IMR-90 (cell line): ENCODE measurements around the gene MAGI1. TPM values are rescaled to one million over a fixed set of nuclear protein-coding genes. Genes with fewer than 3 reads are reported as not detected.

Experiments
- ATAC-seq: fragments of 200-7000 bp; cut with Tn5 transposase; 2 replicates; pipeline ENCODE4 v1.9.1; 2020; ENCODE audit warnings: low read depth, mild to moderate bottlenecking, moderate library complexity
- BruUV-seq: library from RNA; stranded (reverse); fragments of 400-500 nt; replicated peaks from 2 replicates; lab custom pipeline; 2021; lab: Mats Ljungman, UMichigan
- CTCF ChIA-PET: fragments of 300-600 bp; formaldehyde crosslinking; extraction: SDS; loops from one replicate; lab custom pipeline; 2021; ENCODE audit warnings: antibody characterized with exemption; lab: Yijun Ruan, JAX
- POLR2A ChIA-PET: fragments of 300-600 bp; sonication (Branson Sonifier 250); formaldehyde crosslinking; loops from one replicate; lab custom pipeline; 2022; ENCODE audit warnings: antibody characterized with exemption; ENCODE audit not compliant: unreplicated experiment; lab: Charles Lee
- DNase-seq: peaks from one replicate; pipeline ENCODE4 v3.0.0; 2013
- H2AFZ ChIP-seq: replicated peaks from 2 replicates; pipeline ENCODE3; 2013; ENCODE audit warnings: low read length, mild to moderate bottlenecking; ENCODE audit not compliant: poor library complexity
- H2AK5ac ChIP-seq: 2 replicates; pipeline ENCODE4 v1.6.1; 2013; ENCODE audit warnings: low read depth, low read length, inconsistent platforms
- H2AK9ac ChIP-seq: replicated peaks from 2 replicates; pipeline ENCODE3; 2013; ENCODE audit warnings: mild to moderate bottlenecking, low read depth, low read length, moderate library complexity; ENCODE audit not compliant: poor library complexity
- H2BK120ac ChIP-seq: 2 replicates; pipeline ENCODE4 v1.6.1; 2013; ENCODE audit warnings: low read depth, low read length, inconsistent platforms
- H2BK15ac ChIP-seq: 3 replicates; pipeline ENCODE4 v1.6.1; 2013; ENCODE audit warnings: low read depth, low read length, inconsistent platforms
- H2BK20ac ChIP-seq: 2 replicates; pipeline ENCODE4 v1.6.1; 2013; ENCODE audit warnings: low read depth, mild to moderate bottlenecking, inconsistent platforms, low read length, moderate library complexity
- H2BK5ac ChIP-seq: 2 replicates; pipeline ENCODE4 v1.6.1; 2013; ENCODE audit warnings: mild to moderate bottlenecking, low read depth, low read length, inconsistent platforms; ENCODE audit not compliant: poor library complexity, severe bottlenecking
- H3K14ac ChIP-seq: replicated peaks from 2 replicates; pipeline ENCODE4 v1.6.1; 2013; ENCODE audit warnings: low read depth, low read length, inconsistent platforms
- H3K18ac ChIP-seq: 2 replicates; pipeline ENCODE4 v1.6.1; 2013; ENCODE audit warnings: low read depth, low read length, control low read depth
- H3K23ac ChIP-seq: 2 replicates; pipeline ENCODE4 v1.6.1; 2013; ENCODE audit warnings: low read depth, low read length, inconsistent platforms
- H3K27ac ChIP-seq: 2 replicates; pipeline ENCODE4 v1.5.1; 2013; ENCODE audit warnings: mild to moderate bottlenecking, control low read depth, low read length; ENCODE audit not compliant: insufficient read depth
- H3K27me3 ChIP-seq: 2 replicates; pipeline ENCODE4 v1.6.1; 2013; ENCODE audit warnings: low read length; ENCODE audit not compliant: control insufficient read depth, insufficient read depth
- H3K36me3 ChIP-seq: 2 replicates; pipeline ENCODE4 v1.6.1; 2013; ENCODE audit warnings: low read length, mixed read lengths; ENCODE audit not compliant: control insufficient read depth, insufficient read depth
- H3K4ac ChIP-seq: 2 replicates; pipeline ENCODE4 v1.6.1; 2013; ENCODE audit warnings: low read depth, low read length, inconsistent platforms
- H3K4me1 ChIP-seq: 2 replicates; pipeline ENCODE4 v1.6.1; 2013; ENCODE audit warnings: low read length, mixed read lengths; ENCODE audit not compliant: control insufficient read depth, insufficient read depth
- H3K4me2 ChIP-seq: 2 replicates; pipeline ENCODE4 v1.6.1; 2013; ENCODE audit warnings: low read depth, mild to moderate bottlenecking, control low read depth, low read length, moderate library complexity
- H3K4me3 ChIP-seq: 2 replicates; pipeline ENCODE4 v1.5.1; 2013; ENCODE audit warnings: low read depth, mild to moderate bottlenecking, control low read depth, low read length, moderate library complexity; ENCODE audit not compliant: insufficient read depth
- H3K56ac ChIP-seq: 2 replicates; pipeline ENCODE4 v1.6.1; 2013; ENCODE audit warnings: low read length, inconsistent platforms; ENCODE audit not compliant: insufficient read depth; ENCODE audit errors: extremely low read depth
- H3K79me1 ChIP-seq, 2 experiments: 2 replicates each; pipeline ENCODE4 v1.6.1; 2013; ENCODE audit warnings: low read length in 2 of 2, inconsistent platforms in 1 of 2, low read depth in 1 of 2
- H3K9ac ChIP-seq: 2 replicates; pipeline ENCODE4 v1.6.1; 2013; ENCODE audit warnings: low read depth, low read length, control low read depth
- H3K9me1 ChIP-seq: 2 replicates; pipeline ENCODE4 v1.6.1; 2013; ENCODE audit warnings: low read length, inconsistent platforms; ENCODE audit not compliant: insufficient read depth
- H3K9me3 ChIP-seq: 2 replicates; pipeline ENCODE4 v1.6.1; 2013; ENCODE audit warnings: low read length; ENCODE audit not compliant: control insufficient read depth, insufficient read depth
- H4K20me1 ChIP-seq: 2 replicates; pipeline ENCODE4 v1.6.1; 2013; ENCODE audit warnings: low read length, inconsistent platforms; ENCODE audit not compliant: insufficient read depth
- H4K5ac ChIP-seq: 2 replicates; pipeline ENCODE4 v1.6.1; 2013; ENCODE audit warnings: mild to moderate bottlenecking, low read depth, low read length, control low read depth
- H4K8ac ChIP-seq, 2 experiments: 2 replicates each; pipeline ENCODE4 v1.6.1; 2013; ENCODE audit warnings: low read depth in 2 of 2, low read length in 2 of 2, control low read depth in 1 of 2, inconsistent platforms in 1 of 2
- H4K91ac ChIP-seq: 2 replicates; pipeline ENCODE4 v1.6.1; 2013; ENCODE audit warnings: low read depth, low read length, inconsistent platforms; ENCODE audit not compliant: insufficient read depth
- BHLHE40 ChIP-seq: fragments of 150-350 bp; IDR thresholded peaks from 2 replicates; pipeline ENCODE4 v1.6.1; 2016; ENCODE audit warnings: mild to moderate bottlenecking, low read depth, low read length
- CEBPB ChIP-seq: IDR thresholded peaks from 2 replicates; pipeline ENCODE4 v1.6.1; 2012; ENCODE audit warnings: low read depth, low read length, improper control_type of control experiment
- CHD1 ChIP-seq: IDR thresholded peaks from 2 replicates; pipeline ENCODE4 v1.6.1; 2012; ENCODE audit warnings: low read depth, low read length, improper control_type of control experiment
- CTCF ChIP-seq: conservative IDR thresholded peaks from 2 replicates; pipeline ENCODE4 v1.5.1; 2012; ENCODE audit warnings: mild to moderate bottlenecking, low read depth, low read length, improper control_type of control experiment
- FOS ChIP-seq: fragments of 150-350 bp; IDR thresholded peaks from 2 replicates; pipeline ENCODE4 v1.6.1; 2016; ENCODE audit warnings: low read depth, low read length
- MAFK ChIP-seq: IDR thresholded peaks from 2 replicates; pipeline ENCODE4 v1.6.1; 2012; ENCODE audit warnings: low read depth, low read length, improper control_type of control experiment
- MAZ ChIP-seq: IDR thresholded peaks from 2 replicates; pipeline ENCODE4 v1.6.1; 2012; ENCODE audit warnings: low read depth, mild to moderate bottlenecking, low read length, improper control_type of control experiment, moderate library complexity, borderline replicate concordance
- MXI1 ChIP-seq: IDR thresholded peaks from 2 replicates; pipeline ENCODE4 v1.6.1; 2012; ENCODE audit warnings: low read depth, mild to moderate bottlenecking, low read length, moderate library complexity, borderline replicate concordance
- NFE2L2 ChIP-seq: fragments of 150-350 bp; IDR thresholded peaks from 2 replicates; pipeline ENCODE4 v1.6.1; 2016; ENCODE audit warnings: low read depth, mild to moderate bottlenecking, low read length
- POLR2A ChIP-seq: IDR thresholded peaks from 2 replicates; pipeline ENCODE4 v1.6.1; 2012; ENCODE audit warnings: mild to moderate bottlenecking, low read depth, low read length
- RAD21 ChIP-seq: IDR thresholded peaks from 2 replicates; pipeline ENCODE4 v1.6.1; 2012; ENCODE audit warnings: low read length, improper control_type of control experiment
- RCOR1 ChIP-seq: IDR thresholded peaks from 2 replicates; pipeline ENCODE4 v1.6.1; 2012; ENCODE audit warnings: mild to moderate bottlenecking, low read length, improper control_type of control experiment; ENCODE audit not compliant: insufficient replicate concordance
- RFX5 ChIP-seq: IDR thresholded peaks from 2 replicates; pipeline ENCODE4 v1.8.0; 2012; ENCODE audit warnings: low read depth, mild to moderate bottlenecking, low read length, moderate library complexity
- SMC3 ChIP-seq: fragments of 150-350 bp; IDR thresholded peaks from 2 replicates; pipeline ENCODE4 v1.6.1; 2016; ENCODE audit warnings: low read depth, mild to moderate bottlenecking, antibody characterized with exemption, low read length, moderate library complexity
- USF2 ChIP-seq: fragments of 150-350 bp; IDR thresholded peaks from 2 replicates; pipeline ENCODE4 v1.6.1; 2017; ENCODE audit warnings: mild to moderate bottlenecking, antibody characterized with exemption, low read length, low read depth
- WGBS, 2 experiments: methylation state at CpG; one replicate each; pipeline versions ENCODE4 v1.1.5 to v1.1.7; 2013; ENCODE audit warnings: missing lambda C conversion rate in 2 of 2; ENCODE audit not compliant: insufficient read length in 1 of 2; ENCODE audit errors: extremely low coverage in 2 of 2; 5-methylcytosine and 5-hydroxymethylcytosine counted together
- dilution Hi-C: fragments of 300-500 bp; cut with HindIII; formaldehyde crosslinking; loops from one replicate; pipeline ENCODE4 v1.14.3; 2018; ENCODE audit warnings: low sequenced_read_pairs; ENCODE audit not compliant: unreplicated experiment
- in situ Hi-C: fragments of 300-500 bp; cut with MboI; formaldehyde crosslinking; loops from 3 replicates; pipeline ENCODE4 v1.14.3; 2019; ENCODE audit warnings: low sequenced_read_pairs, inconsistent platforms, mixed read lengths
- intact Hi-C: fragments of 100-400 bp; cut with micrococcal nuclease; formaldehyde crosslinking; loops from 2 replicates; pipeline ENCODE4 v1.10.0; 2022
- polyA plus RNA-seq, 3 experiments: library from polyadenylated mRNA; depleted of rRNA; stranded (reverse); fragments of >200 nt; gene quantifications; 2 replicates each; pipeline ENCODE4 v1.2.3, GENCODE V29; 2012; ENCODE audit warnings: low replicate concordance in 1 of 3
- total RNA-seq: library from RNA; depleted of rRNA; stranded (reverse); fragments of >200 nt; gene quantifications from 2 replicates; pipeline ENCODE4 v1.2.3, GENCODE V29; 2012
- TF ChIP-seq, protein P1 (sequence below): fragments of 150-350 bp; IDR thresholded peaks from 2 replicates; pipeline ENCODE4 v1.6.1; 2016; ENCODE audit warnings: low read depth, mild to moderate bottlenecking, low read length, moderate library complexity, borderline replicate concordance

Gene MAGI1
- total and polyA plus RNA-seq, 2 of the 4 experiments (the other 2 are of a cell fraction): 14.5 to 24.2 TPM

GRCh38 chr3:65776494-65776893 is 262.2 kb downstream of the MAGI1 start:
- ATAC-seq (peak; percentile 61; the same call in 1 of the 2 replicates), DNase-seq (peak; percentile 61)
- no peak overlapping the region for H2BK20ac ChIP-seq
- H3K9me3 ChIP-seq: no peaks in the 10 kb centered on the region
- no CpG with 5 or more reads among the region's 6 CpGs for WGBS, 2 experiments
- no peak overlapping the region for H2AK9ac ChIP-seq
- peaks cover 10% of the 10 kb centered on the region for H3K4me1 ChIP-seq
- 0 out of 2 replicates have a peak overlapping the region, but pooled peaks have one; percentile 32 for H3K4me2 ChIP-seq
- intact Hi-C loops: no loop called here
- TF ChIP-seq SMC3 (no peak), POLR2A (no peak), FOS (no peak), NFE2L2 (no peak), CHD1 (no peak), RFX5 (no peak), MXI1 (no peak), RAD21 (no peak), MAZ (no peak), USF2 (no peak), CEBPB (no peak), CTCF (no peak), MAFK (no peak), RCOR1 (no peak), BHLHE40 (no peak)
- TF ChIP-seq, protein P1, sequence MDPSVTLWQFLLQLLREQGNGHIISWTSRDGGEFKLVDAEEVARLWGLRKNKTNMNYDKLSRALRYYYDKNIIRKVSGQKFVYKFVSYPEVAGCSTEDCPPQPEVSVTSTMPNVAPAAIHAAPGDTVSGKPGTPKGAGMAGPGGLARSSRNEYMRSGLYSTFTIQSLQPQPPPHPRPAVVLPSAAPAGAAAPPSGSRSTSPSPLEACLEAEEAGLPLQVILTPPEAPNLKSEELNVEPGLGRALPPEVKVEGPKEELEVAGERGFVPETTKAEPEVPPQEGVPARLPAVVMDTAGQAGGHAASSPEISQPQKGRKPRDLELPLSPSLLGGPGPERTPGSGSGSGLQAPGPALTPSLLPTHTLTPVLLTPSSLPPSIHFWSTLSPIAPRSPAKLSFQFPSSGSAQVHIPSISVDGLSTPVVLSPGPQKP: no peak
- CTCF ChIA-PET: interaction anchor here (0.5 to 0.9 kb wide), 3 partner anchors 22 to 628 kb away, joined by 3 to 8 read pairs (median 4); no protein-coding TSS in a partner anchor
- no peak overlapping the region; the same call in 1 of the 2 replicates for H3K18ac ChIP-seq
- 0 out of 2 replicates have a peak overlapping the region, but pooled peaks have one; percentile 10 for H3K14ac ChIP-seq
- no peak overlapping the region for H3K27ac ChIP-seq
- no peak overlapping the region for H3K9ac ChIP-seq
- no peak overlapping the region for H4K8ac ChIP-seq
- H4K5ac ChIP-seq: no peak overlapping the region
- in situ Hi-C loops: no loop called here
- peaks cover 7% of the 10 kb centered on the region; the same call in 1 of the 2 replicates for H3K9me1 ChIP-seq
- H3K36me3 ChIP-seq: no peaks in the 10 kb centered on the region
- H3K27me3 ChIP-seq: no peaks in the 10 kb centered on the region
- H4K91ac ChIP-seq: no peak overlapping the region
- H4K20me1 ChIP-seq: peaks cover 3% of the 10 kb centered on the region; the same call in 1 of the 2 replicates
- 0 out of 2 replicates have a peak overlapping the region, but pooled peaks have one; percentile 5 for H3K4ac ChIP-seq
- H2AFZ ChIP-seq: no peak overlapping the region
- BruUV-seq: no TSS peak
- no peak overlapping the region for H2BK5ac ChIP-seq
- peaks cover 22 to 31% of the 10 kb centered on the region in 2 experiments for H3K79me1 ChIP-seq
- H2BK120ac ChIP-seq: no peak overlapping the region
- H2BK15ac ChIP-seq: no peak overlapping the region
- H3K56ac ChIP-seq: no peak overlapping the region
- no peak overlapping the region for H3K4me3 ChIP-seq
- POLR2A ChIA-PET: no interaction called here
- H2AK5ac ChIP-seq: no peak overlapping the region
- dilution Hi-C loops: no loop called here
- H3K23ac ChIP-seq: no peak overlapping the region
